NCI-H2081 treated with DMSO at 0.1 percent for 48 hours (cell line): ENCODE results near the gene GLCCI1.
"Not testable (repeated sequence)": the region's sequence is repeated elsewhere in the genome, so short reads cannot be mapped to it uniquely, and the experiment has no call there.

ENCODE experiments used
- DNase-seq: peaks from one replicate; lab custom pipeline; 2025; lab: John Stamatoyannopoulos, UW

Gene GLCCI1

GRCh38 chr7:7990441-7990761 lies 21.8 kb downstream of the GLCCI1 start:
- DNase-seq = no peak

- DNase-seq = no peak
Observed at GRCh38 chr7:7992506-7992905, 23.9 kb downstream of the GLCCI1 start.

- DNase-seq = not testable (repeated sequence)
Observed at GRCh38 chr7:7995348-7995747, 26.8 kb downstream of the GLCCI1 start.

GRCh38 chr7:7996568-7996967 lies 28.0 kb downstream of the GLCCI1 start:
- DNase-seq = no peak

- DNase-seq = no peak
Observed at GRCh38 chr7:8000315-8000941, 31.8 kb downstream of the GLCCI1 start.

GRCh38 chr7:8003077-8003476 lies 34.5 kb downstream of the GLCCI1 start:
- no peak for DNase-seq

- DNase-seq = no peak
Observed at GRCh38 chr7:8005279-8005678, 36.7 kb downstream of the GLCCI1 start.

GRCh38 chr7:8014399-8014798 lies 45.8 kb downstream of the GLCCI1 start:
- DNase-seq = no peak

GRCh38 chr7:8015100-8015745 lies 46.6 kb downstream of the GLCCI1 start:
- DNase-seq = no peak

- DNase-seq = no peak
Observed at GRCh38 chr7:8015746-8016120, 47.1 kb downstream of the GLCCI1 start.

GRCh38 chr7:8017423-8017822 lies 48.8 kb downstream of the GLCCI1 start:
- DNase-seq = no peak

GRCh38 chr7:8018961-8019360 lies 50.4 kb downstream of the GLCCI1 start:
- DNase-seq = no peak

GRCh38 chr7:8022628-8023027 lies 54.0 kb downstream of the GLCCI1 start:
- no peak for DNase-seq

- no peak for DNase-seq
Observed at GRCh38 chr7:8035192-8035591, 66.6 kb downstream of the GLCCI1 start.

GRCh38 chr7:8035647-8036518 lies 67.3 kb downstream of the GLCCI1 start:
- DNase-seq = no peak

GRCh38 chr7:8037151-8037550 lies 68.6 kb downstream of the GLCCI1 start:
- no peak for DNase-seq

- DNase-seq = no peak
Observed at GRCh38 chr7:8040768-8041369, 72.3 kb downstream of the GLCCI1 start.

- DNase-seq = no peak
Observed at GRCh38 chr7:8042796-8043535, 74.4 kb downstream of the GLCCI1 start.

- DNase-seq = no peak
Observed at GRCh38 chr7:8044761-8045430, 76.3 kb downstream of the GLCCI1 start.

- DNase-seq = not testable (repeated sequence)
Observed at GRCh38 chr7:8048067-8048466, 79.5 kb downstream of the GLCCI1 start.

- no peak for DNase-seq
Observed at GRCh38 chr7:8051373-8051772, 82.8 kb downstream of the GLCCI1 start.

GRCh38 chr7:8051998-8052397 lies 83.4 kb downstream of the GLCCI1 start:
- DNase-seq = no peak
